ENCODE results near the gene MAFG.

DNA sequence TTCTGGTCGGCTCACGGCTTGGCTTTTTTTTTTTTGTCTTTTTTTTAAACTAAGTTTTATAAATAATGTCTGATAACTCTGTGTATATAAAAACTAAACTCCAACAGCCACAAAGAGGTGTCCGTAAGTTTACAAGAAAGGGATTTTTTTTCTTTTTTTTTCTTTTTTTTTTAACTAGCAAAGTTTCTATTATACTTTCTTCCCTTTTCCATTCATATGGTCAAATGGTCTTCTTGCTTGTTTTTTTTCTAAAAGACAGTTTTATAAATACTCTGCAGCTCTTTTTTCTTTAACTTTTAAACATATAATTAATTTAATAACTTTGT, 6.0 kb downstream of the MAFG start:
- TF ChIP-seq ZNF274 (IDR thresholded peaks at IDR 0.05; ENCODE audit: low read depth, low read length) (no peak), SUZ12 (IDR thresholded peaks at IDR 0.05; ENCODE audit: extremely low read depth, insufficient read depth, insufficient read length) (no peak), YY1 (IDR thresholded peaks at IDR 0.05; ENCODE audit: insufficient read depth, insufficient read length) (no peak)

All from NT2/D1 (cell line).